Lower leg skin (tissue), 3 donors: Measurements from ENCODE around the gene PYGB.

Source experiments
- POLR2A ChIP-seq, 2 donors: fragments of 450-650 bp; IDR thresholded peaks; one replicate each; pipeline ENCODE4 v1.6.1; 2016 to 2017; ENCODE audit warnings: antibody characterized with exemption in 2 of 2, mild to moderate bottlenecking in 1 of 2, moderate library complexity in 1 of 2
- TF ChIP-seq, protein P1 (sequence below), 3 donors: fragments of 450-650 bp; IDR thresholded peaks; one replicate each; pipeline ENCODE4 v1.5.1; 2016; ENCODE audit warnings: antibody characterized with exemption in 3 of 3, mild to moderate bottlenecking in 3 of 3, moderate library complexity in 2 of 3

DNA sequence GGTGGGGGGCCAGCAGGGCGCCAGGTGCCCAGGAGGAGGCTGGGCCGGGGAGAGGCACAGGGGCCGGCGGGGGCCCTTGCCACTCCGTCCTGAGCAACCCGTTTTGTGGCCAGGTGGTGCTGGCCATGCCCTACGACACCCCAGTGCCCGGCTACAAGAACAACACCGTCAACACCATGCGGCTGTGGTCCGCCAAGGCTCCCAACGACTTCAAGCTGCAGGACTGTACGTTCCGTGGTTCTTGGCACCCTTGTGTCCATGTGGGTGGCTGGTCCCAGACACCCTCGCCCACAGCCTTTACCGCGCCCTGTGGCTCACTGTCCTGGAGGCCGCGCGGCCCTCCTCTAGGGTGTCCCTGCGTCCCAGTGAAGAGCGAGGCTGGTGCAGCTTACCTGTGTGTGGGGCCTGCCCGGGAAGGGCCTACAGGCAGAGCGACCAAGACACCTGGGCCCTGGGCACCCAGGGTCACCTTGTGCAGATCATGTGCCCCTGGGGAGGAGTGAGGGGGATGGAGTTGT is 28.7 kb downstream of the PYGB start:
- TF ChIP-seq, protein P1, sequence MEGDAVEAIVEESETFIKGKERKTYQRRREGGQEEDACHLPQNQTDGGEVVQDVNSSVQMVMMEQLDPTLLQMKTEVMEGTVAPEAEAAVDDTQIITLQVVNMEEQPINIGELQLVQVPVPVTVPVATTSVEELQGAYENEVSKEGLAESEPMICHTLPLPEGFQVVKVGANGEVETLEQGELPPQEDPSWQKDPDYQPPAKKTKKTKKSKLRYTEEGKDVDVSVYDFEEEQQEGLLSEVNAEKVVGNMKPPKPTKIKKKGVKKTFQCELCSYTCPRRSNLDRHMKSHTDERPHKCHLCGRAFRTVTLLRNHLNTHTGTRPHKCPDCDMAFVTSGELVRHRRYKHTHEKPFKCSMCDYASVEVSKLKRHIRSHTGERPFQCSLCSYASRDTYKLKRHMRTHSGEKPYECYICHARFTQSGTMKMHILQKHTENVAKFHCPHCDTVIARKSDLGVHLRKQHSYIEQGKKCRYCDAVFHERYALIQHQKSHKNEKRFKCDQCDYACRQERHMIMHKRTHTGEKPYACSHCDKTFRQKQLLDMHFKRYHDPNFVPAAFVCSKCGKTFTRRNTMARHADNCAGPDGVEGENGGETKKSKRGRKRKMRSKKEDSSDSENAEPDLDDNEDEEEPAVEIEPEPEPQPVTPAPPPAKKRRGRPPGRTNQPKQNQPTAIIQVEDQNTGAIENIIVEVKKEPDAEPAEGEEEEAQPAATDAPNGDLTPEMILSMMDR (IDR thresholded peaks at IDR 0.05) = no peak
- no peak for TF ChIP-seq POLR2A (IDR thresholded peaks at IDR 0.05)
